A673 (cell line): ENCODE data around the gene PLAAT4. TPM values are rescaled to one million over a fixed set of nuclear protein-coding genes. Genes with fewer than 3 reads are reported as not detected.

ENCODE experiments used
- BruUV-seq: library from RNA; stranded (reverse); fragments of 400-500 nt; replicated peaks from 2 replicates; lab custom pipeline; 2021; lab: Mats Ljungman, UMichigan
- CTCF ChIA-PET: fragments of 300-600 bp; sonication (Branson Sonifier 250); formaldehyde crosslinking; loops from one replicate; lab custom pipeline; 2022; ENCODE audit warnings: antibody characterized with exemption; lab: Charles Lee
- POLR2A ChIA-PET: fragments of 300-600 bp; sonication (Branson Sonifier 250); formaldehyde crosslinking; loops from one replicate; lab custom pipeline; 2022; ENCODE audit warnings: antibody characterized with exemption; ENCODE audit not compliant: low non-redundant PET; lab: Charles Lee
- DNase-seq: peaks from one replicate; pipeline ENCODE4 v3.0.0-alpha.2; 2015; ENCODE audit warnings: low spot score
- H3K27ac ChIP-seq: fragments of 200-600 bp; sonication (generic); 2 replicates; pipeline ENCODE4 v1.5.1; 2016; ENCODE audit warnings: mixed run types, low read depth, mild to moderate bottlenecking, mixed read lengths, antibody characterized with exemption, low read length; ENCODE audit not compliant: poor library complexity, severe bottlenecking
- H3K27me3 ChIP-seq: fragments of 200-600 bp; sonication (generic); replicated peaks from 2 replicates; pipeline ENCODE4 v1.6.1; 2017; ENCODE audit warnings: mixed run types, low read depth, mild to moderate bottlenecking, mixed read lengths, antibody characterized with exemption, low read length; ENCODE audit not compliant: insufficient read depth, poor library complexity
- H3K36me3 ChIP-seq: fragments of 200-600 bp; sonication (generic); 2 replicates; pipeline ENCODE4 v1.6.1; 2016; ENCODE audit warnings: mixed run types, mild to moderate bottlenecking, mixed read lengths, antibody characterized with exemption, low read length; ENCODE audit not compliant: insufficient read depth, poor library complexity, severe bottlenecking
- H3K4me1 ChIP-seq: fragments of 200-600 bp; sonication (generic); 2 replicates; pipeline ENCODE4 v1.6.1; 2017; ENCODE audit warnings: mixed run types, mild to moderate bottlenecking, mixed read lengths, antibody characterized with exemption, low read length; ENCODE audit not compliant: insufficient read depth, poor library complexity, severe bottlenecking
- H3K4me3 ChIP-seq: fragments of 200-600 bp; sonication (generic); 2 replicates; pipeline ENCODE4 v1.5.1; 2016; ENCODE audit warnings: low read depth, mixed run types, mild to moderate bottlenecking, mixed read lengths, low read length; ENCODE audit not compliant: poor library complexity, severe bottlenecking
- H3K9me3 ChIP-seq: fragments of 200-600 bp; sonication (generic); 2 replicates; pipeline ENCODE4 v1.6.1; 2016; ENCODE audit warnings: mixed run types, low read depth, mild to moderate bottlenecking, mixed read lengths, antibody characterized with exemption, low read length; ENCODE audit not compliant: poor library complexity, severe bottlenecking
- CTCF ChIP-seq: fragments of 300-800, 200-600 bp; sonication (generic); conservative IDR thresholded peaks from 2 replicates; pipeline ENCODE4 v1.5.1; 2017; ENCODE audit warnings: low read depth, mild to moderate bottlenecking, antibody characterized with exemption, low read length, moderate library complexity, mixed read lengths
- EZH2 ChIP-seq: fragments of 200-600 bp; sonication (generic); IDR thresholded peaks from 2 replicates; pipeline ENCODE4 v1.6.1; 2017; ENCODE audit warnings: borderline replicate concordance, low read depth, mild to moderate bottlenecking, mixed read lengths, antibody characterized with exemption, low read length; ENCODE audit not compliant: poor library complexity, severe bottlenecking
- intact Hi-C: fragments of 100-400 bp; cut with micrococcal nuclease; formaldehyde crosslinking; loops from one replicate; pipeline ENCODE4 v1.10.0; 2022; ENCODE audit not compliant: unreplicated experiment
- total RNA-seq: library from RNA; stranded (reverse); gene quantifications from 2 replicates; pipeline ENCODE4 v1.2.3, GENCODE V29; 2021

The PLAAT4 gene
- total RNA-seq, 1 experiment from 2014 or later: 0.97 TPM

DNA sequence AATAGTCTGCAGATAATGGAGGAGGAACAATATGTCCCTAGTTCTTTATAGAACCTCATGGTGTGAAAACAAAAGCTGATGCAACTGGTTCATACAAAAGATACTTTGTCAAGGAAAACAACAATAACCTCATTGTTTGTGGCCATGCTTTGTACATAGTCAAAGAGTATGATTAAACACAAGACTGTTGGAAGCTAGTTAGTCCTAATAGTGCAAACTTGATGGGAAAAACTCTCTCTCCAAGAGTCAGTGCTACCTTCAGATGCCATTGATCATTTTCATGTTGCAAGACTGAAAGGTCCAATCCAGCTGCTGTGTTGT is 46.7 kb downstream of the PLAAT4 start:
- no peak overlapping the region for H3K4me3 ChIP-seq
- ChIA-PET POLR2A (no interaction called here), CTCF (no interaction called here)
- no peaks in the 10 kb centered on the region for H3K36me3 ChIP-seq
- intact Hi-C loops: no loop called here
- peaks cover 16% of the 10 kb centered on the region for H3K9me3 ChIP-seq
- no TSS peak for BruUV-seq
- no peaks in the 10 kb centered on the region for H3K4me1 ChIP-seq
- H3K27ac ChIP-seq: no peak overlapping the region
- H3K27me3 ChIP-seq: peaks cover 9% of the 10 kb centered on the region
- no peak for DNase-seq
- TF ChIP-seq EZH2 (no peak), CTCF (no peak)

DNA sequence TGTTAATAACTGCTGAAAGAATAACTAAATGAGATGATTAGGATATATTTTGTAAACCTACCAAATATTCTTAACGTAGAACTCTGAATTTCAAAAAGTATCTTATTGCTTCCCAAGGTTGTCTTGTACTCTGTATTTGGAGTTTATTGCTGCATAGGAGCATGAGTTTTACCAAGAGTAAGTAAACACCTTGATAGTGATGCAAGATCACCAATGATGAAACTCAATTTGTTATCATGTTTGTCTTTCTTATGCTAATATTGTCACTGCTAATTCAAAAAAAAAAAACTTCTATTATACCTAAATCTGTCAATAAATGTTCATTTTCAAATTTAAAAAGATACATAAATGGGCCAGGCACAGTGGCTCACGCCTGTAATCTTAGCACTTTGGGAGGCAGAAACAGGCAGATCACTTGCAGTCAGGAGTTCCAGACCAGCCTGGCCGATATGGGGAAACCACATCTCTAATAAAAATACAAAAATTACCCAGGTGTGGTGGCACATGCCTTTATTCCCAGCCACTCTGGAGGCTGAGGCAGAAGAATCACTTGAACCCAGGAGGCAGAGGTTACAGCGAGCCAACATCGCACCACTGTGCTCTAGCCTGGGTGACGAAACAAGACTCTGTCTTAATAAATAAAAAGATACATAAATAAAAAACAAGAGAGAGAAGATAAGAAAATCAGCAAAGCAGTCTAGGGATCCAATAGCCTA is 50.0 kb downstream of the PLAAT4 start:
- Histone ChIP-seq H3K27me3 (peaks cover 9% of the 10 kb centered on the region), H3K27ac (no peak overlapping the region), H3K36me3 (no peaks in the 10 kb centered on the region), H3K4me3 (no peak overlapping the region), H3K9me3 (peaks cover 6% of the 10 kb centered on the region), H3K4me1 (no peaks in the 10 kb centered on the region)
- DNase-seq: no peak
- intact Hi-C loops: no loop called here
- BruUV-seq: no TSS peak
- ChIA-PET CTCF (no interaction called here), POLR2A (no interaction called here)
- TF ChIP-seq EZH2 (no peak), CTCF (no peak)

- Histone ChIP-seq H3K27ac (no peak overlapping the region), H3K27me3 (peaks cover 9% of the 10 kb centered on the region), H3K4me1 (no peaks in the 10 kb centered on the region), H3K36me3 (no peaks in the 10 kb centered on the region), H3K4me3 (no peak overlapping the region), H3K9me3 (no peaks in the 10 kb centered on the region)
- intact Hi-C loops: no loop called here
- no TSS peak for BruUV-seq
- CTCF ChIA-PET: interaction anchor here (0.7 kb wide), 1 partner anchor 102 kb away, joined by 4 read pairs; no protein-coding TSS in a partner anchor
- POLR2A ChIA-PET: no interaction called here
- TF ChIP-seq EZH2: no peak
- no peak for TF ChIP-seq CTCF
- no peak for DNase-seq
Measured at GRCh38 chr11:63589000-63589399, 52.4 kb downstream of the PLAAT4 start.
